B cell (primary cell): ENCODE measurements around the gene STON1. TPM values are rescaled to one million over a fixed set of nuclear protein-coding genes. Genes with fewer than 3 reads are reported as not detected.

Experiments
- ATAC-seq: fragments of 200-7000 bp; cut with Tn5 transposase; one replicate; pipeline ENCODE4 v1.10.0; 2021; ENCODE audit warnings: low read depth, mild to moderate bottlenecking, moderate number of reproducible peaks, moderate library complexity
- CTCF ChIA-PET: fragments of 350-600 bp; sonication (Branson Sonifier 250); formaldehyde crosslinking; loops from one replicate; lab custom pipeline; 2021; ENCODE audit warnings: antibody characterized with exemption, inconsistent platforms; lab: Charles Lee
- POLR2A ChIA-PET: fragments of 350-600 bp; sonication (Branson Sonifier 250); formaldehyde crosslinking; loops from one replicate; lab custom pipeline; 2021; ENCODE audit warnings: antibody characterized with exemption; lab: Charles Lee
- DNase-seq: peaks from one replicate; pipeline ENCODE4 v3.0.0; 2013
- H2AFZ ChIP-seq: 2 replicates; pipeline ENCODE4 v1.6.1; 2012; ENCODE audit warnings: mild to moderate bottlenecking, low read depth, low read length; ENCODE audit not compliant: insufficient read depth, poor library complexity, severe bottlenecking
- H3K27ac ChIP-seq, 2 donors: 1 replicate in 1 of 2; 2 replicates in 1 of 2; pipeline ENCODE4 v1.5.1; 2012 to 2013; ENCODE audit warnings: low read length in 2 of 2, mild to moderate bottlenecking in 2 of 2, moderate library complexity in 1 of 2
- H3K27me3 ChIP-seq, 4 experiments: fragments of 200-600 bp in 1 of 4; sonication (generic) in 1 of 4; replicated peaks in 1 of 4; 1 replicate in 2 of 4; 2 replicates in 2 of 4; pipeline versions ENCODE4 v1.6.1 to v1.7.0; 2013 to 2016; ENCODE audit warnings: low read length in 3 of 4, mild to moderate bottlenecking in 2 of 4, mixed read lengths in 1 of 4, moderate library complexity in 1 of 4; ENCODE audit not compliant: insufficient read depth in 4 of 4, control insufficient read depth in 3 of 4; ENCODE audit errors: control extremely low read depth in 1 of 4
- H3K36me3 ChIP-seq, 2 experiments: replicated peaks in 1 of 2; 1 replicate in 1 of 2; 2 replicates in 1 of 2; pipeline versions ENCODE4 v1.6.1 to v1.7.1; 2013; ENCODE audit warnings: low read length in 1 of 2; ENCODE audit not compliant: insufficient read depth in 2 of 2, control insufficient read depth in 1 of 2; ENCODE audit errors: control extremely low read depth in 1 of 2, extremely low read depth in 1 of 2
- H3K4me1 ChIP-seq, 2 donors: fragments of 200-600 bp in 1 of 2; sonication (generic) in 1 of 2; 1 replicate in 1 of 2; 2 replicates in 1 of 2; pipeline versions ENCODE4 v1.5.1 to v1.6.1; 2013 to 2017; ENCODE audit warnings: low read length in 2 of 2; ENCODE audit not compliant: control insufficient read depth in 2 of 2, insufficient read depth in 2 of 2
- H3K4me2 ChIP-seq: replicated peaks from 2 replicates; pipeline ENCODE3; 2012; ENCODE audit warnings: mild to moderate bottlenecking, low read depth, low read length; ENCODE audit not compliant: poor library complexity, severe bottlenecking
- H3K4me3 ChIP-seq, 5 experiments: fragments of 200-600 bp in 1 of 5; sonication (generic) in 1 of 5; 1 replicate in 3 of 5; 2 replicates in 2 of 5; pipeline versions ENCODE4 v1.5.1 to v1.7.0; 2011 to 2016; ENCODE audit warnings: low read length in 4 of 5, mild to moderate bottlenecking in 4 of 5, low read depth in 2 of 5, control low read depth in 1 of 5, moderate library complexity in 1 of 5; ENCODE audit not compliant: insufficient read depth in 1 of 5; ENCODE audit errors: control extremely low read depth in 1 of 5, extremely low read depth in 1 of 5
- H3K79me2 ChIP-seq: fragments of 200-600 bp; sonication (generic); one replicate; pipeline ENCODE4 v1.6.0; 2016; ENCODE audit warnings: low read length; ENCODE audit not compliant: control insufficient read depth, insufficient read depth
- H3K9ac ChIP-seq: fragments of 200-600 bp; sonication (generic); 2 replicates; pipeline ENCODE4 v1.6.1; 2017; ENCODE audit warnings: mild to moderate bottlenecking, low read length, moderate library complexity
- H3K9me3 ChIP-seq, 3 donors: one replicate each; pipeline versions ENCODE4 v1.6.1 to v1.7.1; 2013; ENCODE audit warnings: low read length in 2 of 3; ENCODE audit not compliant: control insufficient read depth in 2 of 3, insufficient read depth in 1 of 3; ENCODE audit errors: control extremely low read depth in 1 of 3
- H4K20me1 ChIP-seq: 2 replicates; pipeline ENCODE4 v1.6.0; 2012; ENCODE audit warnings: mild to moderate bottlenecking, low read length; ENCODE audit not compliant: insufficient read depth, control insufficient read depth, poor library complexity, severe bottlenecking
- H3K27ac Mint-ChIP-seq: one replicate; pipeline ENCODE4 v1.8.0; 2021; ENCODE audit warnings: mixed read lengths
- H3K27me3 Mint-ChIP-seq: one replicate; pipeline ENCODE4 v1.8.0; 2021; ENCODE audit warnings: mixed read lengths
- H3K4me1 Mint-ChIP-seq: one replicate; pipeline ENCODE4 v1.8.0; 2021; ENCODE audit warnings: mixed read lengths
- H3K4me3 Mint-ChIP-seq: one replicate; pipeline ENCODE4 v1.8.0; 2021; ENCODE audit warnings: mixed read lengths
- H3K9me3 Mint-ChIP-seq: one replicate; pipeline ENCODE4 v1.8.0; 2022; ENCODE audit warnings: mixed read lengths; ENCODE audit not compliant: insufficient read depth
- EZH2 ChIP-seq: IDR thresholded peaks from 2 replicates; pipeline ENCODE4 v1.6.1; 2012; ENCODE audit warnings: borderline replicate concordance, low read depth, mild to moderate bottlenecking, moderate library complexity, low read length; ENCODE audit not compliant: insufficient read depth, poor library complexity, severe bottlenecking
- WGBS: methylation state at CpG from one replicate; pipeline ENCODE4 v1.1.5; 2013; ENCODE audit warnings: missing lambda C conversion rate; ENCODE audit not compliant: insufficient coverage; 5-methylcytosine and 5-hydroxymethylcytosine counted together
- intact Hi-C: fragments of 100-400 bp; cut with micrococcal nuclease; formaldehyde crosslinking; loops from one replicate; pipeline ENCODE4 v1.10.0; 2022
- polyA plus RNA-seq: library from polyadenylated mRNA; depleted of rRNA; stranded (reverse); fragments of >200 nt; gene quantifications from 2 replicates; pipeline ENCODE4 v1.2.3, GENCODE V29; 2012
- total RNA-seq, 2 donors: library from RNA; stranded (reverse); fragments of 120-200 nt in 1 of 2; gene quantifications; 1 replicate in 1 of 2; 2 replicates in 1 of 2; pipeline versions ENCODE4 v1.2.3 to v1.2.4, GENCODE V29; 2013 to 2022
- TF ChIP-seq, protein P1 (sequence below): fragments of 200-600 bp; IDR thresholded peaks from one replicate; pipeline ENCODE4 v1.8.0; 2022; ENCODE audit warnings: antibody characterized with exemption, mild to moderate bottlenecking

Gene STON1
- total and polyA plus RNA-seq, 2 donors (not counting 1 experiment from before 2014, with no cell fraction given): 0.46 to 2.0 TPM

DNA sequence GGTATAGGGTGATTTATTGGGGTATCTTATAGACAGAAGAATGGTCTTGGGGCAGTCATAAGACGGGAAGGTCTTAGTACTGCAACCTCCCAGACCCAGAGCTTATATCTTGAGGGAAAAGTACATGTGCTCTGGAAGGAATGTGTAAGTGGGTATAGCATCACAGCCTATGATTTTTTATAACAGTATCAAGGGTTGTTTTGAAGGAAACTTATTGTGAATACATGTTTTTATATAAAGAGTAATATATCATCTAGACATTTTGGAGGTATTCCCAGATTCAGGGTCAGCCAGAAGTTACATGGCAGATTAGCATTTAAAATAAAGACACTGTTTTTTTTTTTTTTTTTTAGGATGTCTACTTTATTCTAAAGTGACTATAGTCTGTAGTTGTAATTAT, 47.6 kb upstream of the STON1 start:
- intact Hi-C loops: no loop called here
- Histone ChIP-seq H3K9me3 (no peaks in the 10 kb centered on the region), H4K20me1 (no peaks in the 10 kb centered on the region), H3K27ac (no peak overlapping the region), H3K79me2 (peaks cover 6% of the 10 kb centered on the region), H3K36me3 (peaks cover 18 to 62% of the 10 kb centered on the region in 2 experiments), H2AFZ (no peak overlapping the region), H3K4me3 (no peak overlapping the region), H3K9ac (no peak overlapping the region), H3K4me2 (no peak overlapping the region), H3K4me1 (no peaks in the 10 kb centered on the region), H3K27me3 (no peaks in the 10 kb centered on the region)
- H3K4me1 Mint-ChIP-seq: no peaks in the 10 kb centered on the region
- H3K27me3 Mint-ChIP-seq: no peaks in the 10 kb centered on the region
- no peak overlapping the region for H3K27ac Mint-ChIP-seq
- no peak overlapping the region for H3K4me3 Mint-ChIP-seq
- DNase-seq (no peak), ATAC-seq (no peak)
- ChIA-PET POLR2A (no interaction called here), CTCF (no interaction called here)
- H3K9me3 Mint-ChIP-seq: no peaks in the 10 kb centered on the region
- 100% methylated on average over 1 of the region's 1 CpG for WGBS
- no peak for TF ChIP-seq EZH2
- TF ChIP-seq, protein P1, sequence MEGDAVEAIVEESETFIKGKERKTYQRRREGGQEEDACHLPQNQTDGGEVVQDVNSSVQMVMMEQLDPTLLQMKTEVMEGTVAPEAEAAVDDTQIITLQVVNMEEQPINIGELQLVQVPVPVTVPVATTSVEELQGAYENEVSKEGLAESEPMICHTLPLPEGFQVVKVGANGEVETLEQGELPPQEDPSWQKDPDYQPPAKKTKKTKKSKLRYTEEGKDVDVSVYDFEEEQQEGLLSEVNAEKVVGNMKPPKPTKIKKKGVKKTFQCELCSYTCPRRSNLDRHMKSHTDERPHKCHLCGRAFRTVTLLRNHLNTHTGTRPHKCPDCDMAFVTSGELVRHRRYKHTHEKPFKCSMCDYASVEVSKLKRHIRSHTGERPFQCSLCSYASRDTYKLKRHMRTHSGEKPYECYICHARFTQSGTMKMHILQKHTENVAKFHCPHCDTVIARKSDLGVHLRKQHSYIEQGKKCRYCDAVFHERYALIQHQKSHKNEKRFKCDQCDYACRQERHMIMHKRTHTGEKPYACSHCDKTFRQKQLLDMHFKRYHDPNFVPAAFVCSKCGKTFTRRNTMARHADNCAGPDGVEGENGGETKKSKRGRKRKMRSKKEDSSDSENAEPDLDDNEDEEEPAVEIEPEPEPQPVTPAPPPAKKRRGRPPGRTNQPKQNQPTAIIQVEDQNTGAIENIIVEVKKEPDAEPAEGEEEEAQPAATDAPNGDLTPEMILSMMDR: no peak

DNA sequence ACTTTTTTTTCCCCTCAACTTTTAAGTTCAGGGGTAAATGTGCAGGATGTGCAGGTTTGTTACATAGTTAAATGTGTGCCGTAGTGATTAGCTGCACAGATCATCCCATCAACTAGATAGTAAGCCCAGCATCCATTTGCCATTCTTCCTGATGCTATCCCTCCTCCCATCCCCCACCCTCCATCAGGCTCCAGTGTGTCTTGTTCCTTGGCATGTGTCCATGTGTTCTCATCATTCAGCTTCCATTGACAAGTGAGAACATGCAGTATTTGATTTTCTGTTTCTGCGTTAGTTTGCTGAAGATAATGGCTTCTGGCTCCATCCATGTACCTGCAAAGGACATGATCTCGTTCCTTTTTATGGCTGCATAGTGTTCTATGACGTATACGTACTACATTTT, 47.2 kb upstream of the STON1 start:
- WGBS: 83% methylated on average over 1 of the region's 5 CpGs
- Mint-ChIP-seq H3K27me3 (no peaks in the 10 kb centered on the region), H3K9me3 (no peaks in the 10 kb centered on the region), H3K27ac (no peak overlapping the region), H3K4me3 (no peak overlapping the region), H3K4me1 (no peaks in the 10 kb centered on the region)
- TF ChIP-seq, protein P1: no peak
- TF ChIP-seq EZH2: no peak
- Histone ChIP-seq H4K20me1 (no peaks in the 10 kb centered on the region), H3K36me3 (peaks cover 18 to 63% of the 10 kb centered on the region in 2 experiments), H3K27ac (no peak overlapping the region), H3K27me3 (no peaks in the 10 kb centered on the region), H3K4me3 (no peak overlapping the region), H3K4me2 (no peak overlapping the region), H3K79me2 (peaks cover 6% of the 10 kb centered on the region), H3K9ac (no peak overlapping the region), H3K9me3 (no peaks in the 10 kb centered on the region), H2AFZ (no peak overlapping the region), H3K4me1 (no peaks in the 10 kb centered on the region)
- CTCF ChIA-PET: no interaction called here
- POLR2A ChIA-PET: no interaction called here
- DNase-seq (no peak), ATAC-seq (no peak)
- intact Hi-C loops: no loop called here
